ENCODE data around the gene UBE2E2.

The UBE2E2 gene

DNA sequence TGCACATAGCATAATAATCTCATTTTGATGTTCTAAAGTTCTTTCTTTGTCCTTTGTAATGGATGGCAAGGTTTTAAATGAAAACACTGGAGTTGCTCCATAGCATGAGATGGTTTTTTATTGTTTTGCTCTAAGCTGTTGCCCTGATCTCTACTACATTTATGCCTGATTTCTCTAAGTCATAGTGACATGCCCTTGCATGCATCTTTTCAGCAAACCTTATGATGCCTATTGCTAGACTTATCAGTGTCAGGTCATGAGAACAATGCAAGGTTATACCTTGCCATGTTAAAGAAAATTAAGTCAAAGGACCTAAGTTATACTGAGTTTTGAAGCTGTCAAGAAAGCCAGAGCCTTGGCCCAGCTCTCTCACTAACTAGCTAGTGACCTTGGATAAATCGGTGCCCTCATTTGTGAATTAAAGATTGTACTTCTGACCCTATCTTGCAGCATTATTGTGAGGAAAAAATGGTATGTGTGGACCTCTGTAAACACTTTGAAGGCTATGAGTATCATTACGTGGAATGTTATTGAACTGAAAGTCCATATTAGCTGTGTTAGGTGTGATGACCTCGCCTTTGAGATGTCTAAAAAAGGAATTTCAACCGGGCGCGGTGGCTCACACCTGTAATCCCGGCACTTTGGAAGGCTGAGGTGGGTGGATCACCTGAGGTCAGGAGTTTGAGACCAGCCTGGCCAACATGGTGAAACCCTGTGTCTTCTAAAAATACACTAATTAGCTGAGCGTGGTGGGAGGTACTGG is 346.2 kb downstream of the UBE2E2 start:
- peaks cover 13 to 16% of the 10 kb centered on the region in 2 donors for H3K4me1 Mint-ChIP-seq
- H3K9me3 Mint-ChIP-seq, result no peaks in the 10 kb centered on the region
- no peaks in the 10 kb centered on the region for H3K27me3 Mint-ChIP-seq
- ATAC-seq (replicated peaks) (no peak), DNase-seq (no peak)
- H3K27ac Mint-ChIP-seq, result no peak overlapping the region
- peaks cover 4 to 7% of the 10 kb centered on the region in 2 donors for H3K36me3 Mint-ChIP-seq
- H3K4me3 Mint-ChIP-seq, result no peak overlapping the region

GRCh38 chr3:23550402-23550801 is 347.3 kb downstream of the UBE2E2 start:
- ATAC-seq (replicated peaks), result peak; percentile 72 to 73
- Mint-ChIP-seq H3K9me3 (no peaks in the 10 kb centered on the region), H3K4me3 (no peak overlapping the region), H3K4me1 (peaks cover 13 to 17% of the 10 kb centered on the region in 2 donors), H3K36me3 (peaks cover 4 to 6% of the 10 kb centered on the region in 2 donors), H3K27me3 (no peaks in the 10 kb centered on the region), H3K27ac (no peak overlapping the region)
- DNase-seq, result no peak

GRCh38 chr3:23552506-23552905 is 349.4 kb downstream of the UBE2E2 start:
- peaks cover 13 to 22% of the 10 kb centered on the region in 2 donors for H3K4me1 Mint-ChIP-seq
- no peak overlapping the region for H3K4me3 Mint-ChIP-seq
- H3K9me3 Mint-ChIP-seq, result no peaks in the 10 kb centered on the region
- no peak overlapping the region for H3K27ac Mint-ChIP-seq
- H3K27me3 Mint-ChIP-seq, result no peaks in the 10 kb centered on the region
- H3K36me3 Mint-ChIP-seq, result peaks cover 12 to 13% of the 10 kb centered on the region in 2 donors
- no peak for ATAC-seq (replicated peaks)
- DNase-seq, result no peak

- Mint-ChIP-seq H3K36me3 (peaks cover 18 to 19% of the 10 kb centered on the region in 2 donors), H3K27me3 (no peaks in the 10 kb centered on the region), H3K27ac (no peak overlapping the region)
Observed at GRCh38 chr3:23553353-23553752, 350.2 kb downstream of the UBE2E2 start.

GRCh38 chr3:23565041-23565775 is 362.1 kb downstream of the UBE2E2 start:
- H3K4me3 Mint-ChIP-seq, result no peak overlapping the region
- no peaks in the 10 kb centered on the region for H3K27me3 Mint-ChIP-seq
- peaks cover 17 to 32% of the 10 kb centered on the region in 2 donors for H3K36me3 Mint-ChIP-seq
- DNase-seq, result no peak
- no peak for ATAC-seq (replicated peaks)
- peaks cover 28 to 43% of the 10 kb centered on the region in 2 donors for H3K4me1 Mint-ChIP-seq
- H3K9me3 Mint-ChIP-seq, result peaks cover 1 to 5% of the 10 kb centered on the region in 2 donors
- H3K27ac Mint-ChIP-seq, result no peak overlapping the region

More at GRCh38 chr3:23553353-23553752, 350.2 kb downstream of the UBE2E2 start:
- Mint-ChIP-seq H3K9me3 (no peaks in the 10 kb centered on the region), H3K4me1 (peaks cover 13 to 22% of the 10 kb centered on the region in 2 donors), H3K4me3 (no peak overlapping the region)
- ATAC-seq (replicated peaks) (no peak), DNase-seq (no peak)

GRCh38 chr3:23566499-23566898 is 363.4 kb downstream of the UBE2E2 start:
- DNase-seq, result no peak
- Mint-ChIP-seq H3K4me1 (peaks cover 28 to 43% of the 10 kb centered on the region in 2 donors), H3K27me3 (no peaks in the 10 kb centered on the region), H3K9me3 (peaks cover 0 to 5% of the 10 kb centered on the region in 2 donors), H3K36me3 (peaks cover 18 to 32% of the 10 kb centered on the region in 2 donors), H3K27ac (peak overlapping the region; percentile 57), H3K4me3 (no peak overlapping the region)
- ATAC-seq (replicated peaks), result peak; percentile 51 to 63

- no peak overlapping the region for H3K4me3 Mint-ChIP-seq
- H3K4me1 Mint-ChIP-seq, result peaks cover 28 to 38% of the 10 kb centered on the region in 2 donors
- peaks cover 1 to 5% of the 10 kb centered on the region in 2 donors for H3K9me3 Mint-ChIP-seq
- H3K36me3 Mint-ChIP-seq, result peaks cover 22 to 42% of the 10 kb centered on the region in 2 donors
- ATAC-seq (replicated peaks) (peak; percentile 68 to 85), DNase-seq (peak; percentile 9)
- no peak overlapping the region for H3K27ac Mint-ChIP-seq
- no peaks in the 10 kb centered on the region for H3K27me3 Mint-ChIP-seq
Observed at GRCh38 chr3:23567917-23568316, 364.8 kb downstream of the UBE2E2 start.

- Mint-ChIP-seq H3K27ac (no peak overlapping the region), H3K36me3 (peaks cover 12 to 39% of the 10 kb centered on the region in 2 donors), H3K9me3 (peaks cover 0 to 1% of the 10 kb centered on the region in 2 donors), H3K4me3 (no peak overlapping the region), H3K4me1 (peaks cover 0 to 2% of the 10 kb centered on the region in 2 donors), H3K27me3 (no peaks in the 10 kb centered on the region)
- ATAC-seq (replicated peaks), result no peak
- no peak for DNase-seq
Observed at GRCh38 chr3:23573827-23574226, 370.7 kb downstream of the UBE2E2 start.

DNA sequence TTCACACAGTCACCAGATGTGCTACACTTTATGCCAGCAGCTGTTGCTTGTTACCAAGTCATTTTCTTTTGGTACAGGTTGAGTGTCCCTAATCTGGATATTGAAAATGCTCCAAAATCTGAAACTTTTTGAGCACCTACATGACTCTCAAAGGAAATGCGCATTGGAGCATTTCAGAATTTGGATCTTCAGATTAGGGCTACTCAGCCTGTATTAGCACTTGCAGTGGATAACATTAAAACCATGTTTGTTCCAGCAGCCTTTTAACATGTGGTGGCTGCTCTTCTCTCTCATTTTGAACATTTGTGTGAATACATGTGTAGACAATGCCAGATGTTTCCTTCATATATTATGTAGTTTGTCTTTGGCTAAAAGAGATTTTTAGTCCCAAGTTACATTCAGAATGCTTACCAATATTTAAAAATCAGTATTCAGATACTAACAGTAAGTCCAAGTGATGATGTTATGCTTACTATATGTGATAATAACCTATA is 371.7 kb downstream of the UBE2E2 start:
- peaks cover 0 to 1% of the 10 kb centered on the region in 2 donors for H3K9me3 Mint-ChIP-seq
- H3K4me1 Mint-ChIP-seq, result peaks cover 0 to 2% of the 10 kb centered on the region in 2 donors
- ATAC-seq (replicated peaks) (no peak), DNase-seq (no peak)
- H3K4me3 Mint-ChIP-seq, result no peak overlapping the region
- no peak overlapping the region for H3K27ac Mint-ChIP-seq
- H3K27me3 Mint-ChIP-seq, result no peaks in the 10 kb centered on the region
- H3K36me3 Mint-ChIP-seq, result peaks cover 12 to 45% of the 10 kb centered on the region in 2 donors

DNA sequence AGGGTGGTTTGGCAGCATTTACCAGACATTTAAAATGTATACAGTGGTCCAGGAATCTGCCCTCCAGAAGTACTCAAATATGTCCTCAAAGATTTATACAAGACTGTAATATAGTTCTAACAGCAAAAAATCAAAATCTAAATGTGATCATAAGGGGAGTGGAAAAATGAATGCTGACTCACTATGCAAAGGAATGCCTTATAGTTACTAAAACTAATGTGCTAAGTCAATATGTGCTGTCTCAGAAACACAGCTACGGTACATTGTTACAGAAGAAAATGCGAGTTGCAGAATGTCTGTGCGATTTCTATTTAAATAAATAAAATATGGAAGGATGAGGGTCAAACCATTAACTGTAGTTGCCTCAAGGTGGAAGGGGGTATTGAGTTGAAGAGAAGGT is 372.6 kb downstream of the UBE2E2 start:
- Mint-ChIP-seq H3K9me3 (peaks cover 0 to 1% of the 10 kb centered on the region in 2 donors), H3K4me3 (no peak overlapping the region), H3K27ac (no peak overlapping the region), H3K36me3 (peaks cover 12 to 46% of the 10 kb centered on the region in 2 donors), H3K27me3 (no peaks in the 10 kb centered on the region), H3K4me1 (no peaks in the 10 kb centered on the region)
- ATAC-seq (replicated peaks) (no peak), DNase-seq (no peak)

- no peaks in the 10 kb centered on the region for H3K27me3 Mint-ChIP-seq
- peaks cover 0 to 1% of the 10 kb centered on the region in 2 donors for H3K9me3 Mint-ChIP-seq
- H3K36me3 Mint-ChIP-seq, result peaks cover 10 to 45% of the 10 kb centered on the region in 2 donors
- DNase-seq, result no peak
- no peak for ATAC-seq (replicated peaks)
- H3K4me1 Mint-ChIP-seq, result no peaks in the 10 kb centered on the region
- no peak overlapping the region for H3K27ac Mint-ChIP-seq
- no peak overlapping the region for H3K4me3 Mint-ChIP-seq
Observed at GRCh38 chr3:23576379-23576959, 373.3 kb downstream of the UBE2E2 start.

- Mint-ChIP-seq H3K9me3 (peaks cover 5 to 6% of the 10 kb centered on the region in 2 donors), H3K27me3 (no peaks in the 10 kb centered on the region), H3K36me3 (peaks cover 21 to 53% of the 10 kb centered on the region in 2 donors), H3K4me3 (no peak overlapping the region), H3K4me1 (peaks cover 7 to 15% of the 10 kb centered on the region in 2 donors), H3K27ac (no peak overlapping the region)
- no peak for DNase-seq
- no peak for ATAC-seq (replicated peaks)
Observed at GRCh38 chr3:23580096-23580713, 377.1 kb downstream of the UBE2E2 start.

DNA sequence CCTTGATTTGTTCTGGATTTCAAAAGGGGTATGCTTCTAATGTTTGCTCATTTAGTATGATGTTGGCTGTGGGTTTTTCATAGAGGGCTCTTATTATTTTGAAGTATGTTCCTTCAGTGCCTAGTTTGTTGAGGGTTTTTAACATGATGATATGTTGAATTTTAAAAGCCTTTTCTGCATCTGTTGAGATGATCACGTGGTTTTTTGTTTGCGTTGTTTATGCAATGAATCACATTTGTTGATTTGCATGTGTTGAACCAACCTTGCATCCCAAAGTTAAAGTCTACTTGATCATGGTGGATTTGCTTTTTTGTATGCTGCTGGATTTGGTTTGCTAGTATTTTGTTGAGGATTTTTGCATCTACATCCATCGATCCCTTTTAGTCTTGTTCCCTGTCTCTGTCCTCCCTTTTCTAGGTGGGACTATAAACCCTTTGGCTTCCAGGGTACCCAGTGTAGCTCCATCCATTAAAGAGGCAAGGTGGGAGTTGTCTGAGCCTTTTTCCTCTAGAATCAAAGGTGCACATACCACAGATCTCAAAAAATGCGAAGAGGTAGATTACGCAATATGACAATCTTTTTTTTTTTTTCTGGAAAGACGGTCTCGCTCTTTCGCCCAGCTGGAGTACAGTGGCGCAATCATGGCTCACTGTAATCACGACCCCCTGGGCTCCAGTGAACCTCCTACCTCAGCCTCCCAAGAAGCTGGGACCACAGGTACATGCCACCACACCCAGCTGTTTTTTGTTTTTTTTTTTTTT is 381.0 kb downstream of the UBE2E2 start:
- Mint-ChIP-seq H3K4me1 (peaks cover 7 to 15% of the 10 kb centered on the region in 2 donors), H3K4me3 (no peak overlapping the region), H3K36me3 (peaks cover 18 to 35% of the 10 kb centered on the region in 2 donors), H3K27me3 (no peaks in the 10 kb centered on the region), H3K9me3 (peaks cover 5 to 6% of the 10 kb centered on the region in 2 donors), H3K27ac (no peak overlapping the region)
- DNase-seq, result no peak
- no peak for ATAC-seq (replicated peaks)

All from stimulated activated naive B cell treated with anti-CD40 and anti-IgM and Interleukin-4, amounts not matched to agents 10 μg/mL and 1 μg/mL and 100 μg/mL, for 72 hours (primary cell).